H1 (cell line): ENCODE results near the gene GNAI1. TPM values are rescaled to one million over a fixed set of nuclear protein-coding genes. Genes with fewer than 3 reads are reported as not detected.

Source experiments
- CTCF ChIA-PET: fragments of 300-600 bp; sonication (Branson Sonifier 250); formaldehyde crosslinking; loops from one replicate; lab custom pipeline; 2021; ENCODE audit not compliant: partially characterized antibody; lab: Charles Lee
- POLR2A ChIA-PET: fragments of 300-600 bp; sonication (Branson Sonifier 250); formaldehyde crosslinking; loops from one replicate; lab custom pipeline; 2021; ENCODE audit warnings: inconsistent platforms; ENCODE audit not compliant: partially characterized antibody; lab: Charles Lee
- DNase-seq, 2 experiments: peaks; one replicate each; pipeline versions ENCODE4 v3.0.0 to v3.0.0-alpha.2; 2010 to 2022; ENCODE audit warnings: low spot score in 2 of 2, low read depth in 1 of 2, mixed read lengths in 1 of 2
- FAIRE-seq: peaks from 2 replicates; lab custom pipeline; 2011; peaks lifted over from hg19 to GRCh38; lab: Jason Lieb, UNC
- H2AFZ ChIP-seq: 2 replicates; pipeline ENCODE4 v1.8.1; 2012; ENCODE audit warnings: low read length, inconsistent platforms
- H2AK5ac ChIP-seq: 2 replicates; pipeline ENCODE4 v1.6.1; 2013; ENCODE audit warnings: low read depth, low read length
- H2BK120ac ChIP-seq: replicated peaks from 2 replicates; pipeline ENCODE3; 2013; ENCODE audit warnings: low read depth, low read length, inconsistent platforms
- H2BK12ac ChIP-seq: 2 replicates; pipeline ENCODE4 v1.6.1; 2013; ENCODE audit warnings: low read depth, low read length
- H2BK15ac ChIP-seq: 2 replicates; pipeline ENCODE4 v1.6.1; 2013; ENCODE audit warnings: low read length
- H2BK20ac ChIP-seq: 2 replicates; pipeline ENCODE4 v1.6.1; 2013; ENCODE audit warnings: low read length
- H2BK5ac ChIP-seq: 2 replicates; pipeline ENCODE4 v1.6.1; 2013; ENCODE audit warnings: low read depth, low read length
- H3K14ac ChIP-seq: 2 replicates; pipeline ENCODE4 v1.6.1; 2013; ENCODE audit warnings: inconsistent platforms; ENCODE audit not compliant: insufficient read length
- H3K18ac ChIP-seq: 2 replicates; pipeline ENCODE4 v1.6.1; 2013; ENCODE audit warnings: low read length; ENCODE audit errors: extremely low read depth
- H3K23ac ChIP-seq: 2 replicates; pipeline ENCODE4 v1.6.1; 2013; ENCODE audit warnings: inconsistent platforms; ENCODE audit not compliant: insufficient read length
- H3K23me2 ChIP-seq: 2 replicates; pipeline ENCODE4 v1.6.1; 2013; ENCODE audit warnings: low read depth, low read length
- H3K27ac ChIP-seq: 2 replicates; pipeline ENCODE4 v1.6.1; 2011; ENCODE audit warnings: low read depth, low read length, inconsistent platforms
- H3K27me3 ChIP-seq, 4 experiments: replicated peaks in 1 of 4; 1 replicate in 1 of 4; 2 replicates in 3 of 4; pipeline versions ENCODE4 v1.6.1 to v1.8.1; 2011 to 2013; ENCODE audit warnings: low read length in 3 of 4, mild to moderate bottlenecking in 3 of 4, inconsistent platforms in 2 of 4, mixed read lengths in 2 of 4, moderate library complexity in 1 of 4; ENCODE audit not compliant: control insufficient read depth in 3 of 4, insufficient read depth in 3 of 4; ENCODE audit errors: extremely low read depth in 1 of 4
- H3K36me3 ChIP-seq, 4 experiments: 2 replicates each; pipeline versions ENCODE4 v1.6.1 to v1.8.1; 2011 to 2013; ENCODE audit warnings: mild to moderate bottlenecking in 4 of 4, low read length in 3 of 4, moderate library complexity in 2 of 4, control low read depth in 1 of 4, inconsistent platforms in 1 of 4; ENCODE audit not compliant: insufficient read depth in 4 of 4, control insufficient read depth in 2 of 4
- H3K4ac ChIP-seq: replicated peaks from 2 replicates; pipeline ENCODE3; 2013; ENCODE audit warnings: low read length, low read depth, mixed read lengths, inconsistent platforms; ENCODE audit not compliant: insufficient read length
- H3K4me1 ChIP-seq, 4 experiments: replicated peaks in 1 of 4; 1 replicate in 1 of 4; 2 replicates in 3 of 4; pipeline versions ENCODE4 v1.6.1 to v1.8.1; 2011 to 2013; ENCODE audit warnings: low read length in 3 of 4, inconsistent platforms in 2 of 4, mixed read lengths in 1 of 4; ENCODE audit not compliant: insufficient read depth in 4 of 4, control insufficient read depth in 3 of 4
- H3K4me2 ChIP-seq, 2 experiments: 2 replicates each; pipeline versions ENCODE4 v1.6.1 to v1.8.1; 2011 to 2013; ENCODE audit warnings: low read depth in 2 of 2, low read length in 2 of 2, control low read depth in 1 of 2, inconsistent platforms in 1 of 2, mild to moderate bottlenecking in 1 of 2; ENCODE audit not compliant: insufficient read depth in 1 of 2
- H3K4me3 ChIP-seq, 4 experiments: fragments of 200-600, 300-600 bp in 1 of 4; sonication (generic), shearing (Covaris generic), sonication (Bioruptor Twin) in 1 of 4; 2 replicates each; pipeline versions ENCODE4 v1.5.1 to v1.8.1; 2011 to 2016; ENCODE audit warnings: low read length in 4 of 4, low read depth in 3 of 4, control low read depth in 2 of 4, inconsistent platforms in 2 of 4, mild to moderate bottlenecking in 2 of 4, mixed read lengths in 1 of 4, moderate library complexity in 1 of 4; ENCODE audit not compliant: insufficient read depth in 2 of 4; ENCODE audit errors: extremely low read depth in 1 of 4
- H3K56ac ChIP-seq: replicated peaks from 2 replicates; pipeline ENCODE3; 2013; ENCODE audit warnings: low read depth, mild to moderate bottlenecking, mixed read lengths, low read length, inconsistent platforms; ENCODE audit not compliant: insufficient read length
- H3K79me1 ChIP-seq: 2 replicates; pipeline ENCODE4 v1.6.1; 2013; ENCODE audit warnings: low read depth, low read length, control low read depth
- H3K79me2 ChIP-seq, 2 experiments: 2 replicates each; pipeline versions ENCODE4 v1.6.1 to v1.8.1; 2012 to 2013; ENCODE audit warnings: low read length in 2 of 2, mild to moderate bottlenecking in 2 of 2, inconsistent platforms in 1 of 2; ENCODE audit not compliant: insufficient read depth in 2 of 2, control insufficient read depth in 1 of 2
- H3K9ac ChIP-seq, 4 experiments: replicated peaks in 1 of 4; 1 replicate in 1 of 4; 2 replicates in 3 of 4; pipeline versions ENCODE4 v1.6.1 to v1.8.1; 2011 to 2013; ENCODE audit warnings: low read depth in 3 of 4, low read length in 3 of 4, control low read depth in 2 of 4, mild to moderate bottlenecking in 2 of 4, moderate library complexity in 2 of 4, inconsistent platforms in 1 of 4; ENCODE audit errors: extremely low read depth in 1 of 4
- H3K9me3 ChIP-seq, 2 experiments: 2 replicates each; pipeline versions ENCODE4 v1.6.1 to v1.8.1; 2012 to 2013; ENCODE audit warnings: mild to moderate bottlenecking in 2 of 2, moderate library complexity in 2 of 2, control low read depth in 1 of 2, inconsistent platforms in 1 of 2, low read depth in 1 of 2, low read length in 1 of 2, mixed read lengths in 1 of 2; ENCODE audit not compliant: insufficient read depth in 2 of 2
- H4K20me1 ChIP-seq, 2 experiments: replicated peaks in 1 of 2; 2 replicates each; pipeline versions ENCODE3 to v1.8.1; 2011 to 2013; ENCODE audit warnings: inconsistent platforms in 2 of 2, low read length in 2 of 2, mild to moderate bottlenecking in 1 of 2; ENCODE audit not compliant: insufficient read depth in 2 of 2, control insufficient read depth in 1 of 2
- H4K5ac ChIP-seq: 2 replicates; pipeline ENCODE4 v1.6.1; 2013; ENCODE audit warnings: low read length, low read depth, mixed read lengths, inconsistent platforms; ENCODE audit not compliant: insufficient read length
- H4K8ac ChIP-seq: 2 replicates; pipeline ENCODE4 v1.8.0; 2013; ENCODE audit warnings: mild to moderate bottlenecking, moderate library complexity, low read length, inconsistent platforms; ENCODE audit not compliant: insufficient read depth; ENCODE audit errors: extremely low read depth
- H4K91ac ChIP-seq: replicated peaks from 2 replicates; pipeline ENCODE3; 2013; ENCODE audit warnings: low read length, mixed read lengths, inconsistent platforms; ENCODE audit not compliant: insufficient read length
- HDAC6 ChIP-seq: IDR thresholded peaks from one replicate; pipeline ENCODE4 v1.7.1; 2012; ENCODE audit warnings: low read depth, mild to moderate bottlenecking, inconsistent platforms, low read length, moderate library complexity
- RFX5 ChIP-seq: IDR thresholded peaks from 2 replicates; pipeline ENCODE4 v1.6.1; 2011; ENCODE audit warnings: low read depth, low read length, improper control_type of control experiment, borderline replicate concordance
- WGBS, 2 experiments: shearing (Covaris generic) in 1 of 2; methylation state at CpG; one replicate each; pipeline versions ENCODE4 v1.1.6 to v1.1.7; 2013 to 2015; ENCODE audit warnings: low lambda C conversion rate in 2 of 2, mixed read lengths in 2 of 2, inconsistent platforms in 1 of 2, low coverage in 1 of 2, missing lambda C conversion rate in 1 of 2; ENCODE audit not compliant: insufficient replicate concordance in 2 of 2, insufficient coverage in 1 of 2, insufficient read length in 1 of 2; ENCODE audit errors: extremely low coverage in 1 of 2, missing lambda C conversion rate in 1 of 2; 5-methylcytosine and 5-hydroxymethylcytosine counted together
- polyA plus RNA-seq, 7 experiments: library from polyadenylated mRNA; depleted of rRNA in 3 of 7; stranded (reverse) in 5 of 7; unstranded in 2 of 7; fragments of >200 nt in 5 of 7; fragments of 200-250 nt in 2 of 7; gene quantifications; 1 replicate in 5 of 7; 2 replicates in 1 of 7; 4 replicates in 1 of 7; pipeline versions ENCODE4 v1.2.1 to v1.2.3, GENCODE V29; 2011 to 2013; ENCODE audit warnings: missing spikeins in 2 of 7, mixed read lengths in 2 of 7
- total RNA-seq: library from RNA; stranded (reverse); fragmentation: NEBNext Ultra II Directional; extraction: Animal tissue kit (Norgen Biotek cat#: 25700); gene quantifications from 2 replicates; pipeline ENCODE4 v1.2.1, GENCODE V29; 2021

The GNAI1 gene
- total and polyA plus RNA-seq, 2 of the 8 experiments (the other 6 are each of a cell fraction or from before 2014, with no cell fraction given), result 8.0 to 29.5 TPM

DNA sequence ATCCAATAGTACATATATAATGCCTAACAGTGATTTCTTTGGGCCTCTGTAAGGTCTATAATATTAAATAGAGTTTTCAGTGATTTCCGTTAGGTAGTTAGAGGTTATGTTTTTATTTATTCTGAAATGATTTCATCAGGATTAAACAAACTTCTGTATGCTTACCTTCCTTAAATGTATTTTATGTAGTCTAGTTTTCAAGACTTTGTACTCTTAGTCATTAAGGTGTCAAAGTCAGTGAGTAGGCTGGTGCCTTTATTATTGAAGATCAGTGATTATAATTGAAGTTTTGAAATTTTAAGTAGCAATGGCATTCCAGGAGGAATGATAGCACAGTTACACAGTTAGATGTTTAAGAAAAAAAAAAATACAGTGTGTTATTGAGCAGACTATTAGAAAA, 20.7 kb downstream of the GNAI1 start:
- Histone ChIP-seq H3K56ac (no peak overlapping the region), H3K14ac (no peak overlapping the region), H4K5ac (no peak overlapping the region), H3K4ac (no peak overlapping the region), H2BK15ac (no peak overlapping the region), H3K4me3 (no peak overlapping the region), H3K4me2 (no peak overlapping the region), H3K23ac (no peak overlapping the region), H3K36me3 (no peaks in the 10 kb centered on the region), H3K23me2 (no peaks in the 10 kb centered on the region), H3K9ac (no peak overlapping the region), H2BK5ac (no peak overlapping the region), H2BK20ac (no peak overlapping the region), H2BK120ac (no peak overlapping the region), H2AFZ (no peak overlapping the region), H3K27ac (no peak overlapping the region), H3K27me3 (no peaks in the 10 kb centered on the region), H2BK12ac (no peak overlapping the region), H2AK5ac (no peak overlapping the region), H3K4me1 (peaks cover 3 to 14% (median 9%) of the 10 kb centered on the region in 4 experiments; a peak in 5 of 7 replicates), H4K20me1 (peaks cover 0 to 4% of the 10 kb centered on the region in 2 experiments), H4K91ac (no peak overlapping the region), H3K9me3 (no peaks in the 10 kb centered on the region), H3K79me1 (peaks cover 3% of the 10 kb centered on the region; the same call in 1 of the 2 replicates), H4K8ac (no peak overlapping the region), H3K79me2 (peaks cover 10 to 96% of the 10 kb centered on the region in 2 experiments; a peak in 3 of 4 replicates), H3K18ac (no peak overlapping the region)
- no peak for FAIRE-seq
- ChIA-PET POLR2A (no interaction called here), CTCF (interaction anchor here (0.9 to 2.0 kb wide), 2 partner anchors 9 to 21 kb away, joined by 3 to 6 read pairs; partner anchors contain the start of gene GNAI1)
- 94% methylated on average over 1 of the region's 1 CpG; no CpG with 5 or more reads in 1 of the 2 experiments for WGBS, 2 experiments
- no peak for TF ChIP-seq HDAC6
- TF ChIP-seq RFX5, result no peak
- DNase-seq, result no peak
